Measurements from ENCODE around the gene P2RY14.

Gene P2RY14

GRCh38 chr3:151289445-151289844 lies 11.1 kb upstream of the P2RY14 start:
- Histone ChIP-seq H3K4me2 (ENCODE audit: insufficient read depth, low read length, poor library complexity, severe bottlenecking) (no peak overlapping the region), H3K4me1 (ENCODE audit: control insufficient read depth in 2 of 2, insufficient read depth in 1 of 2, low read depth in 1 of 2, low read length in 2 of 2) (peaks cover 0 to 1% of the 10 kb centered on the region in 2 donors), H3K27me3 (ENCODE audit: control insufficient read depth in 3 of 3, insufficient read depth in 3 of 3, low read depth in 1 of 3, low read length in 3 of 3) (no peaks in the 10 kb centered on the region), H2AK5ac (ENCODE audit: low read depth, low read length) (no peak overlapping the region), H3K4ac (ENCODE audit: low read length) (no peak overlapping the region), H3K27ac (replicated peaks; ENCODE audit: low read length) (no peak overlapping the region), H3K9me3 (replicated peaks in 1 of 2; ENCODE audit: control insufficient read depth in 2 of 2, insufficient read depth in 1 of 2, low read depth in 1 of 2, low read length in 2 of 2) (no peaks in the 10 kb centered on the region), H3K9ac (ENCODE audit: low read depth, low read length, poor library complexity) (no peak overlapping the region), H4K8ac (ENCODE audit: low read depth, low read length) (no peak overlapping the region), H4K91ac (ENCODE audit: low read depth, low read length, poor library complexity) (no peak overlapping the region), H3K36me3 (replicated peaks in 1 of 2; ENCODE audit: control insufficient read depth in 2 of 2, insufficient read depth in 2 of 2, low read length in 2 of 2) (no peaks in the 10 kb centered on the region), H2BK120ac (ENCODE audit: low read depth, low read length) (no peak overlapping the region), H3K79me1 (ENCODE audit: low read depth, low read length) (no peaks in the 10 kb centered on the region), H3K4me3 (ENCODE audit: low read length in 2 of 2) (no peak overlapping the region), H2BK15ac (ENCODE audit: low read length) (no peak overlapping the region), H2BK5ac (ENCODE audit: low read length) (no peak overlapping the region), H3K14ac (ENCODE audit: low read length) (no peak overlapping the region), H2AFZ (ENCODE audit: low read length) (no peak overlapping the region), H2BK12ac (ENCODE audit: low read length) (no peak overlapping the region), H3K23ac (ENCODE audit: low read depth, low read length, poor library complexity) (no peak overlapping the region), H3K18ac (ENCODE audit: low read length) (no peak overlapping the region)
- DNase-seq (ENCODE audit: low spot score): no peak
- WGBS, 2 donors (ENCODE audit: extremely low coverage in 2 of 2, insufficient read length in 2 of 2, insufficient replicate concordance in 1 of 2): no CpG with 5 or more reads among the region's 3 CpGs

- no peak overlapping the region for H3K9ac ChIP-seq (ENCODE audit: low read depth, low read length, poor library complexity)
- H4K8ac ChIP-seq (ENCODE audit: low read depth, low read length): no peak overlapping the region
- no CpG with 5 or more reads among the region's 1 CpG for WGBS, 2 donors (ENCODE audit: extremely low coverage in 2 of 2, insufficient read length in 2 of 2, insufficient replicate concordance in 1 of 2)
- H2AFZ ChIP-seq (ENCODE audit: low read length): no peak overlapping the region
- DNase-seq (ENCODE audit: low spot score): no peak
- no peaks in the 10 kb centered on the region for H3K27me3 ChIP-seq (ENCODE audit: control insufficient read depth in 3 of 3, insufficient read depth in 3 of 3, low read depth in 1 of 3, low read length in 3 of 3)
- H3K18ac ChIP-seq (ENCODE audit: low read length): no peak overlapping the region
- no peak overlapping the region for H3K4ac ChIP-seq (ENCODE audit: low read length)
- no peak overlapping the region for H4K91ac ChIP-seq (ENCODE audit: low read depth, low read length, poor library complexity)
- no peak overlapping the region for H2BK5ac ChIP-seq (ENCODE audit: low read length)
- H3K23ac ChIP-seq (ENCODE audit: low read depth, low read length, poor library complexity): no peak overlapping the region
- H3K4me3 ChIP-seq (ENCODE audit: low read length in 2 of 2): no peak overlapping the region
- H2BK12ac ChIP-seq (ENCODE audit: low read length): no peak overlapping the region
- no peak overlapping the region for H2BK15ac ChIP-seq (ENCODE audit: low read length)
- no peak overlapping the region for H2AK5ac ChIP-seq (ENCODE audit: low read depth, low read length)
- H3K4me2 ChIP-seq (ENCODE audit: insufficient read depth, low read length, poor library complexity, severe bottlenecking): no peak overlapping the region
- H3K14ac ChIP-seq (ENCODE audit: low read length): no peak overlapping the region
- H3K36me3 ChIP-seq (replicated peaks in 1 of 2; ENCODE audit: control insufficient read depth in 2 of 2, insufficient read depth in 2 of 2, low read length in 2 of 2): no peaks in the 10 kb centered on the region
- no peaks in the 10 kb centered on the region for H3K9me3 ChIP-seq (replicated peaks in 1 of 2; ENCODE audit: control insufficient read depth in 2 of 2, insufficient read depth in 1 of 2, low read depth in 1 of 2, low read length in 2 of 2)
- H3K27ac ChIP-seq (replicated peaks; ENCODE audit: low read length): no peak overlapping the region
- no peaks in the 10 kb centered on the region for H3K4me1 ChIP-seq (ENCODE audit: control insufficient read depth in 2 of 2, insufficient read depth in 1 of 2, low read depth in 1 of 2, low read length in 2 of 2)
- no peaks in the 10 kb centered on the region for H3K79me1 ChIP-seq (ENCODE audit: low read depth, low read length)
- no peak overlapping the region for H2BK120ac ChIP-seq (ENCODE audit: low read depth, low read length)
Observed at GRCh38 chr3:151285940-151286339, 7.6 kb upstream of the P2RY14 start.

GRCh38 chr3:151283907-151284461 lies 5.6 kb upstream of the P2RY14 start:
- H2AFZ ChIP-seq (ENCODE audit: low read length): no peak overlapping the region
- H3K9me3 ChIP-seq (replicated peaks in 1 of 2; ENCODE audit: control insufficient read depth in 2 of 2, insufficient read depth in 1 of 2, low read depth in 1 of 2, low read length in 2 of 2): no peaks in the 10 kb centered on the region
- H3K27me3 ChIP-seq (ENCODE audit: control insufficient read depth in 3 of 3, insufficient read depth in 3 of 3, low read depth in 1 of 3, low read length in 3 of 3): no peaks in the 10 kb centered on the region
- no peak overlapping the region for H3K27ac ChIP-seq (replicated peaks; ENCODE audit: low read length)
- no peak overlapping the region for H2AK5ac ChIP-seq (ENCODE audit: low read depth, low read length)
- no peak overlapping the region for H4K91ac ChIP-seq (ENCODE audit: low read depth, low read length, poor library complexity)
- H3K4me1 ChIP-seq (ENCODE audit: control insufficient read depth in 2 of 2, insufficient read depth in 1 of 2, low read depth in 1 of 2, low read length in 2 of 2): no peaks in the 10 kb centered on the region
- H2BK15ac ChIP-seq (ENCODE audit: low read length): no peak overlapping the region
- no peak overlapping the region for H2BK12ac ChIP-seq (ENCODE audit: low read length)
- no peak overlapping the region for H3K4me3 ChIP-seq (ENCODE audit: low read length in 2 of 2)
- H4K8ac ChIP-seq (ENCODE audit: low read depth, low read length): no peak overlapping the region
- no peak overlapping the region for H3K4ac ChIP-seq (ENCODE audit: low read length)
- H3K18ac ChIP-seq (ENCODE audit: low read length): no peak overlapping the region
- H3K9ac ChIP-seq (ENCODE audit: low read depth, low read length, poor library complexity): no peak overlapping the region
- no peaks in the 10 kb centered on the region for H3K36me3 ChIP-seq (replicated peaks in 1 of 2; ENCODE audit: control insufficient read depth in 2 of 2, insufficient read depth in 2 of 2, low read length in 2 of 2)
- H3K79me1 ChIP-seq (ENCODE audit: low read depth, low read length): no peaks in the 10 kb centered on the region
- H2BK5ac ChIP-seq (ENCODE audit: low read length): no peak overlapping the region
- H2BK120ac ChIP-seq (ENCODE audit: low read depth, low read length): no peak overlapping the region
- no peak for DNase-seq (ENCODE audit: low spot score)
- no CpG with 5 or more reads among the region's 5 CpGs for WGBS, 2 donors (ENCODE audit: extremely low coverage in 2 of 2, insufficient read length in 2 of 2, insufficient replicate concordance in 1 of 2)
- H3K14ac ChIP-seq (ENCODE audit: low read length): no peak overlapping the region
- H3K4me2 ChIP-seq (ENCODE audit: insufficient read depth, low read length, poor library complexity, severe bottlenecking): no peak overlapping the region
- no peak overlapping the region for H3K23ac ChIP-seq (ENCODE audit: low read depth, low read length, poor library complexity)

- Histone ChIP-seq H2AK5ac (ENCODE audit: low read depth, low read length) (no peak overlapping the region), H3K9me3 (replicated peaks in 1 of 2; ENCODE audit: control insufficient read depth in 2 of 2, insufficient read depth in 1 of 2, low read depth in 1 of 2, low read length in 2 of 2) (no peaks in the 10 kb centered on the region), H3K27ac (replicated peaks; ENCODE audit: low read length) (no peak overlapping the region), H4K91ac (ENCODE audit: low read depth, low read length, poor library complexity) (no peak overlapping the region), H3K4ac (ENCODE audit: low read length) (no peak overlapping the region), H2BK120ac (ENCODE audit: low read depth, low read length) (no peak overlapping the region), H2BK15ac (ENCODE audit: low read length) (no peak overlapping the region), H3K4me1 (ENCODE audit: control insufficient read depth in 2 of 2, insufficient read depth in 1 of 2, low read depth in 1 of 2, low read length in 2 of 2) (no peaks in the 10 kb centered on the region), H2AFZ (ENCODE audit: low read length) (no peak overlapping the region), H2BK5ac (ENCODE audit: low read length) (no peak overlapping the region), H3K18ac (ENCODE audit: low read length) (no peak overlapping the region), H3K27me3 (ENCODE audit: control insufficient read depth in 3 of 3, insufficient read depth in 3 of 3, low read depth in 1 of 3, low read length in 3 of 3) (no peaks in the 10 kb centered on the region), H3K79me1 (ENCODE audit: low read depth, low read length) (no peaks in the 10 kb centered on the region), H2BK12ac (ENCODE audit: low read length) (no peak overlapping the region), H3K9ac (ENCODE audit: low read depth, low read length, poor library complexity) (no peak overlapping the region), H3K4me3 (ENCODE audit: low read length in 2 of 2) (no peak overlapping the region), H3K23ac (ENCODE audit: low read depth, low read length, poor library complexity) (no peak overlapping the region), H3K14ac (ENCODE audit: low read length) (no peak overlapping the region), H3K4me2 (ENCODE audit: insufficient read depth, low read length, poor library complexity, severe bottlenecking) (no peak overlapping the region), H3K36me3 (replicated peaks in 1 of 2; ENCODE audit: control insufficient read depth in 2 of 2, insufficient read depth in 2 of 2, low read length in 2 of 2) (no peaks in the 10 kb centered on the region), H4K8ac (ENCODE audit: low read depth, low read length) (no peak overlapping the region)
- no CpG with 5 or more reads among the region's 4 CpGs for WGBS, 2 donors (ENCODE audit: extremely low coverage in 2 of 2, insufficient read length in 2 of 2, insufficient replicate concordance in 1 of 2)
- DNase-seq (ENCODE audit: low spot score): no peak
Observed at GRCh38 chr3:151283387-151283786, 5.0 kb upstream of the P2RY14 start.

Data from neuronal stem cell (in vitro differentiated cells).